ENCODE results near the gene LHFPL2.

The LHFPL2 gene

DNA sequence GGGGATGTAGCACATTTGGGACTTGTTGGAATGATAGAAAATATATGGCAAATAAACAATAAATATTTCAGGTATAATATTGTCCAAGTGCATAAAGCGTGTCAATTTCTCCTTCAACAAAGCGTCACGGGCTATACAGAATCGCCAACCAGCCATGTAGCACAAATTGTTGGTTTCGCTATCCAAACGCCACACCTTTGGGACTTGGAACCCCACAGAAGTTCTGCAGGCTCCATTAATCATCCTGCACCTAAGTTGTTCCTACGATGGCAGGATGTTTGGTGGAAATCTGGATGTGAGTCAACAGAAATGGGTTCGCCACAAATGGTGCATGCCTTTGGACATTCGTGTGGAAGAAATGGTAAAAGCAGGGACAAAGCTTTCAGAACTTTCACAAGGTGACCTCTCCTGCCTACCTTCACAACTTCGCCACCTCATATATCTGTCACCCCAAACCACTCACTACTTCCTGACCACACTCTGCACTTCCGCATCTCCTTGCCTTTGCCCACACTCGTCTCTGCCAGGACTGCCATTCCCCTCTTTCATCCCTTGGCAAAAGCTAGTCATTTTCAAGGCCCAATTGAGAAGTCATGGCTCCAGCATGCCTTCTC lies 95.7 kb downstream of the LHFPL2 start:
- in situ Hi-C loops (cut with MboI; ENCODE audit: low sequenced_read_pairs) = no loop called here

DNA sequence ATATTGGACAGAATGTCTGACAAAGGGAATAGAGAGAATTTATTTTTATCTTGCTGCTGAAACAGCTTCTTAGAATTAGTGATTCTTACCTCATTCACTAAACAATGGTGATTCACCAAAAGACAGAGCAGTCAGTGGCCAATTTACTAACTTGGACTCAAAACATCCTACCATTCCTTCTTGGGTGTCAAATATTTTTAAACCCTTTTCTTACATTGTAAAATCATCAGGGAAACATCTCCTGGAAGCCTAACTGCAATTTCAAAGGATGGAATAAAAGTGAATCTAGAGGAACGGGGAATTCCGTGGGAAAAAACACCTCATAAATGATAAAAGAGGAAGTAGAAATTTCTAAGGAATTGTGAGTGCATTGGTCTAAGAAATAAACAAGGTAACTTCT lies 97.7 kb downstream of the LHFPL2 start:
- in situ Hi-C loops (cut with MboI; ENCODE audit: low sequenced_read_pairs) = no loop called here

DNA sequence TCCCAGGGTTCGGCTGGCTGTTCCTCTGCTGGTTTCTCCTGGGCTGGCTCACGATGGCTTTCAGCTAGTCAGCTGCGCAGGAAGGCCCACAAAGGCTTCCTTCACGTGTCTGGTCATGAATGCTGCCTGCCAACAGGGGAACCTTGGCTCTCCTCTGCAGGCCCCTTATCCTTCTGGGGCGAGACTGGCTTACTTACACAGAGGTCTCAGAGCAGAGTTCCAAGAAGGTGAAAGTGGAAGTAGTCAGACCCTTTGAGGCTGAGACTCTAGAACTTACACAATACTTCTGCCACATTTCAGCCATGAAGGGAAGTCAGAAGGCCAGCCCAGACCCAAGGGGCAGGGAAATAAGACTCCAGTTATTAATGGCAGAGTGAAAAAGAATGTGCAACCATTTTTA lies 99.5 kb downstream of the LHFPL2 start:
- in situ Hi-C loops (cut with MboI; ENCODE audit: low sequenced_read_pairs) = no loop called here

DNA sequence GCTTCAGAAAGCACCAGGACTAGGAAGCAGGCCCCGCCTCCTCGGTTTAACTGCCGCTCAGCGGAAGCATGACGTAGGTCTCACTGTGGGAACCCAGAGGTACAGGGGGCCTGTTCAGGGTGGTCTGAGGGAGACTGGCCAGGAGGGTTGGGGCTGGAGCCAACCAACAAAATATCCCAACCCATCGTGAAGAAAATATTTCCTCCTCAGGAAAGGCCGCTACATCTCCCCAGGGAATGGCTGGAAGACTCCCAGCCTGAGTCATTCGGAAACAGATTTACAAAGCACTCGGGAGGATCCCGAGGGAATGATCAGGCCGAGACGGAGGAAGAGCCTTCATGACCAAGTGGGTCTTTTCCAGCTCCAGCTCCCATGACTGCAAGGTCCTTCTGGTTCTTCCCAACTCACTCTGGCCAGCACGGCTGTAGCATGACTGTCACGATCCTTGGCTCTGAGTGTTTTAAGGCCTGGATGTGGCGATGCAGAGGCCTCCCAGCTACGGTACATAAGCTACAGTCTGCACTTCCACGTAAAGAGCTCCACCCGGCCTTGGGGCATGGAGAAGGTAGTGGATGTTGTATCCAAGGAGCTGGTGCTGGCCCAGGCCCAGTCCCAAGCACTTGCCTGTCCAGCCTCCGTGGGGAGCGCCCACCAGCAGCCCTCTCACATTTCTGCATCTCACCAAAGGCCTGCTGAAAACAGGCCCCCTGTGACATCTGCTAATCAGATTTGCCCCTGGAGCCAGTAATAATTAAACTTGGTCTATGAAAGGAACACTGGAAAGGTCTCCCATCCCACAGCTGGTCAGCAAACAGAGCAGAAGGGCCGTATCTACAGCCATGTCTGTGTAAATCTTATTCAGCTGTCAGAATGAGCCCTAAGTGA lies 100.6 kb downstream of the LHFPL2 start:
- in situ Hi-C loops (cut with MboI; ENCODE audit: low sequenced_read_pairs) = no loop called here

DNA sequence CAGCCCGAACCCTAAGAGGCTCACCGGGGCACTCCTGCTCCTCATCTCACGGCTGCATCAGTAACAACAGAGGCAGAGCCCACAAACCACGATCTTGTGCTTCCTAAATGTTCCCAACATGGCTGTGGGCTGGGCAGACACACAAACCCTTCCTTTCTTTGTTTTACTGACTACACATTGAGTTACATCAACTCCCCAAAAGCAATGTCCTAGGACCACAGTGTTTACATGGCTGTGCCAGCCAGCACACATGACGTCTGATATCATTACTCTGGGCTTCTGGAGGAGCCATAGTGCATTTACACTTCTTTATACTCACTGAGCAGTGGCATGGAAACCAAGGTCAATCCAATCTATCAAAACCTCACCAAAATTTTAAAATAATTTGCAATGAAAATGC lies 101.4 kb downstream of the LHFPL2 start:
- in situ Hi-C loops (cut with MboI; ENCODE audit: low sequenced_read_pairs) = no loop called here

DNA sequence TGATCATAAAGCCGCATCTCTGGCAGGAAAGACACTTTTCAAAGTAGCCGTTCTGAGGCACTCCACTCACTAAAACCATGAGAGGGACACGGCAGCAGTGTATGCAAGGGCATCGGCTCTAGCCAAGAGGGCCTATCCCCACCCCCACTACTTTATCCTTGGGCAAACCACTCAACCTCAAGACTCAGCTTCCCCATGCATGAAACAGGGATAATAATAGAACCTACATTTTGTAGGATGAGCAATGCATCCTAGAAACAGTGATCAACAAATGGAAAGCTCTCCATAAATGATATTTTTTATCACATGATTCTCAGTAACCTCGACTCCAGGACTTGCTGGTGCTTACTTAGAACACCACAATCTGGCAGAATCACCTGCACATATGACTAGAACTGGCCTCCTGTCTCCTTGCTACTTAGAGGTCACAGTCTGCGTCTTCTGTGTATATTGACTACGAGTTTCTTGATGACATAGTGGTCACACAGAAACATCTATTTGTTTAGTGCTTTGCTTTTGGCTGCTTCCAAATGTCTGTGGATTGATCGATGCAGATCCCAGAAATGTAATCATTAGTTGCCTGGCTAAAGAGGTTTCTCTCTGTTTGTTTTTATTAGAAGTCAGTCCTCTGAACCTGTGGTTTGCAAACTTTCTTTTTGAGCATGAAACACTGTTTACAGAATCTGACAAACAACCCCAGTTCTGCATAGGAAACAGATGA lies 102.1 kb downstream of the LHFPL2 start:
- in situ Hi-C loops (cut with MboI; ENCODE audit: low sequenced_read_pairs) = no loop called here

DNA sequence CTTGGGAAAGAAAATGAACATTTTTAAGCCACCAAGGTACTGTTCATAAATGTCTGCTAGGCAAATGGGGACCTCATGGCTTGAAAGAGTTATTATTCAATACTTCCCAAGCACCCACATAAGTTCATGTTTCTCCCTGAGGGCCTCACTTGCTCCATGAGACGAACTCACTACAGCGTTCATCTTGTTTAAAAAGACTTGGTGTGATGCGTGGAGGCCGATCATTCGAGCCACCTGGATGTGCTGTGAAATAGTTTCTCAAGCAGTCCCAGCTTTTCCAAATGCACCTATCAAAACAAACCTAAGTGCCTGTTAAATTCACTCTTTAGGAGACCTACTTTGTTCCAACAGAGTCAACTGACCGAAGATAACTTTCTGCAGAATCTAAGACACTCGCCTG lies 103.2 kb downstream of the LHFPL2 start:
- in situ Hi-C loops (cut with MboI; ENCODE audit: low sequenced_read_pairs) = no loop called here

DNA sequence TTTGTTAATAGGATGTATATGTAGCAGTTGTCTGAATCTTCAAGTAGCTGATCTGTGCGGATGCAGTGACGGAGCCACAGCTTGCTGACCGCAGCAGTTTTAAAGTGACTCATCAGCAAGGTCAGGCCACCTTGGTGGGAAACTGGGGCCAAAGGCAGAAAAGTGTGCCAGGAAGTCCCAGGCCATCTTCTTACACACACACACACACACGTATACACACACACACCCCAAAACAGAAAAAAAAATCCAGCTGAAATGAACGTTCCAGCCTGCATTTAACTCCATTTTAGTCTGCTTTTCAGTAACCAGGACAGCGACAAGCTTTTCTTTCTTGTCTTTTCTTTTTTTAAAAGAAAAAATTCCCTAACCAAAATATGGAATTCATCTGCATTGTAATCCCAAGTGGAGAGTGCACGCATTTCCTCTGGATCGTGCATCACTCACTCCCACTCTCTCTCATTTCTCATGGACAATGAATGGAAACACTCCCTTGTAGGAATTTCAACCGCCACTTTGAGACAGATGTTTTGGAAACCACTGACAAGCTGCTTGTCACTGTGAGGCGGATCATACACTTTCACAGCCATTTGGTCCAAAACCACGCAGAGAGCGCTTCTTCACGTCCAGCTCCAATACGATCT lies 103.9 kb downstream of the LHFPL2 start:
- in situ Hi-C loops (cut with MboI; ENCODE audit: low sequenced_read_pairs) = no loop called here

DNA sequence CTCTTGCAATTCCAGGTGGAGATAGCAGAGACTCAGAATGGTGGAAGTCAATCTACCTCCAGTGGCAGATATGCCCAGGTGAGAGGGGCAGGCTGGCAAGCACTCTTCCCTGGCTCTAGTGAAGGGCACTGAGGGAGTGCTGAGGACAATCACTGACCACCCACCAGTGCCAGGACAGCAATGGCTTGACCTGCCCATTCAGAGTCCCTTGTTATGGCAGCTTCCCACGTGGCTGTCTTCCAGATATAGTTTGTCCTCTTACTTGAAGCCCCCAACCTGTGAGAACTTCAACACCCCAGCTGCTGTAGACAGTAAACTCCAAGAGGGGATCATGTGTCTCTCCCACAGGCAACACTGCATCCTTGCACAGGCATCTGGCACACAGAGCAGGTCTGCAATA lies 104.7 kb downstream of the LHFPL2 start:
- in situ Hi-C loops (cut with MboI; ENCODE audit: low sequenced_read_pairs) = no loop called here

DNA sequence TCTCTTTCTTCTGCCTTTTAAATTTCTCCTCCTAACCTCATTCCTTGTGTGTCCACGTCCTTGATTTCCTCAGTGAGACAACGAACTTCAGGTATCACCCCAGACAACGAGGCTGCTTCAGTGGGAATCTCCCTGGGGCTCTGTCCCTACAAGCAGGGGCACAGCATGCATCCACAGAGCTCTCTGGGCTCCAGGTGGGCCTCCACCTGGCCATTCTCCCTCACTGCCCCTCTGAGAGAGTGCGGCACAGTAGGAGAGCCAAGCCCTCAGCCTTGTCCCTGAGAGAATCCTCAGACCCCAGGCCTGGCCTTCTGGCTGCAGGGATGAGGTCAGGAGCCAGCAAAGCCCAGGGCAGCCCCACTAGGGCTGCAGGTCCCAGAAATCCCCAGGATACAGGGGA lies 105.3 kb downstream of the LHFPL2 start:
- in situ Hi-C loops (cut with MboI; ENCODE audit: low sequenced_read_pairs) = no loop called here

DNA sequence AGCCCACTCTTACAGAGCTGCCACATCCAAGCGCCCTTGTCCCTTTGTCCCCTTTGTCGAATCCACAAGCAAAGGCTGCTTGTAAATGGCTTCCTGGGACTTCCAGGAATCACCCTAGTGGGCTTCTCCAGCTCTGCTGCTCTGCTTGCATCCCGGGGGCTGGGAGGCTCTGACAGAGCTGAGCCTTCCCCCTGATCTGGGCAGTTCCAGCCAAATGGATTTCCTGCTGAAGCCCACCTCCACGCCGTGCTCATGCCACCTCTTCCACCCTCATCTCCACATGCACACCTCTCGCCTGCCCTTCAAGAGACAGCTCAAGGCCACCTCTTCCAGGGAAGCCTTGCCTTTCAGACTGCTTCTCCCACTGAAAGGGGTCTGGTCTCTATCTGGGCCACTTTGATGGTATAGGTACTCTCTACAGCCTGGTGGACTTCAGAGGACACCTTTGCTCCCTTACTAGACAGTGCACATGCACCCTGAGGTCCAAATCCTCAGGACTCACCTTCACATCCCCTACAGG lies 106.2 kb downstream of the LHFPL2 start:
- in situ Hi-C loops (cut with MboI; ENCODE audit: low sequenced_read_pairs) = no loop called here

DNA sequence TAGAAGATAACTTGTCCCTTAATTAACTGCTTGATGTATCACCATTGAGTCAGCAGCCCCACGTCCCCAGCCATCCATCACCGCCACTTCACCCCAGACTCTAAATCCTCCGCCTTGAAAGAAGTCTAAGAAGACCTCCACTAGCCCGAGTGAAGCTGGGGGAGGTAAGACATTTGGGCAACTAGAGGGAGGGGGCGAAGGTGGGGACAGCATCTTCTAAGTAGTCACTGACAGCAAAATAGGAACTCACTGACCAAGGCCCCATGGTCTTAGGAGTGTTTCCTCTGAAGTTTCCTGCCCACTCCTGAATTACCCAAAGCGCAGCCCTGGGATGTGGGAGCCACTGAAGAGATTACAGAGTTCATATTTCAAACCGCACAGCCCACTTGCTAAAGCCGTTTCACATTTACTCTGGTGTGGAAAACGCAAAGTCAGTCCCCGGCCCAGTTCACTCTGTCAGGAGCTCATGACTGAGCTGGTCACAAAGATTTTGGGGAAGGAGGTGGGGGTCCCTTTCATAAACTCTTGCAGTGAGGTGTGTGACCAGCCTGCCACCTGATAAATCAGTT lies 107.4 kb downstream of the LHFPL2 start:
- in situ Hi-C loops (cut with MboI; ENCODE audit: low sequenced_read_pairs) = no loop called here

DNA sequence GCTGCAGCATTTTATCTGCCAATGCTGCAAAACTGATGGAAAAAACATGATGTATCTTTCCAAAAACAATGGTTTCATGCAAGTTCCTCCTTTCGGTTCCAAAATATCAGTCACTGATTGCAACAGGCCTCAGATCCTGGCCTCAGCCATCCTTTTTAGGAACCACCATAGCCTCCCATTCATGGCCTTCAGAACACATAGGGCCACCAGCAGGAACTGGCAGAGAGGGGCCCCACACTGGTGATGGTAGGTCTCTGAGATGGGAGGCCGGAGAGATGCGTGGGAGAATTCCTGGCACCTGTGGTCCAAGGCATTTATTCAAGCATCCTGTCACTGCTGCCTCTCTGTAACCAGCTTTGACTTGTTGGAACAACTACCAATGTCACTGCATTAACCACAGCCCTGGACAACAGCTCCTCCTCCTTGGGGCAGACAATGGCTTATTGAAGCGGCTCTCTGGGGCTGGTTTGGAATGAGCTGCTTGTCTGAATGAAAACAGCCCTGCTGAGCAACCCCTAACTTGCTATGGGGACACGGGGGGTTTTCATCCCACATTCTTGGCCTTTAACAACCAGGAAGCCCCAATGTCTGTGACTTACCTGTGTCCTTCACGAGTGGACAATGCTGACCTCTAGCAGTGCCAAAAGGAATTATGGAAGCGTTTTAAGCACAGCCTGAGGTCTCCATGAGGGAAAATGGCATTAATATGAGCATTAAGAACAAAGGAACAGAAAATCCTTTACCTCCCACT lies 108.1 kb downstream of the LHFPL2 start:
- in situ Hi-C loops (cut with MboI; ENCODE audit: low sequenced_read_pairs) = no loop called here

DNA sequence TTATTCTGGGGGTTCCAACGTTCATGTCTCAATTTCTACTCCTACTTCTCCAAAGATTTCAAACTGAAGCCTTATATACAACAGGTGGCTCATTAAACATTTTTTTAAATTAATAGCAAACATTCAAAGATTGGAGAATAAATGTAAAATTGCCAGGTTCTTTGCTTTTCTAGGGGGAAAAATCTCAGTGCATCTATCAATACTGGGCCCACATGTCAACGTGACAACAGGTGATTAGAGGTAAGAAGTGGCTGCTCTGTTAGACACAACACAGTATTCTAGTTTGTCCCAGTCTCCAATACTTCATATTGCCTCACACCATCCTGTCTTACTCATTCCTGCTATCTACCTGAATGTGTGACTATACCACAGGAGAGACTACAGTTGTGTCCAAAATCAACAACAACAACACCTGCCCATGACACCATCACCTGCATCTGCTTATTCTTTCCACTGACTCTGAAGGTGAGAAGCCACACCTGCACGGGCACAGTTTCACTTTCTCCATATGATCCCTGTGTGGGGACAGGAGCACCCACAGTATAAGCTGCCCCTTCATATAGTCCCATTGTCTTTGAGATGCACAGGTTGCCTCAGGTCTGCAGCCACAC lies 110.2 kb downstream of the LHFPL2 start:
- in situ Hi-C loops (cut with MboI; ENCODE audit: low sequenced_read_pairs) = no loop called here

DNA sequence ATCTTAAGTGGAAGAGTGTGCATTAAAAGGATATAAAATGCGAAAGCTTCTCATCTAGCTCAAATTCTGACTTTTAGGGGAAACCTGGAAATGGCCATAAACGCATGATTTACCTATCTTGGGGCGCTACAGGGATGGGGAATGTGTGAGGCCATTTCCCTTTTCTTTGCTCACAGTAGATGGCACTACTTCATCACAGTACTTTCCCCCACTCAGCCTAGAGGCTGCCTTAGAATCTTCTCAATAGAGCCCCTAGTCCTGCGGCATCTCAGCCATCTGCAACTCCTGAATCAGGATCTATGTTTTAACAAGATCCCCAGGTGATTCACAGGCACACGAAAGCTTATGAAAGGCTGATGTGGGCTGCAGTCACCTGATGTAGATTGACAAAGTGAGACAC lies 110.8 kb downstream of the LHFPL2 start:
- in situ Hi-C loops (cut with MboI; ENCODE audit: low sequenced_read_pairs) = no loop called here

DNA sequence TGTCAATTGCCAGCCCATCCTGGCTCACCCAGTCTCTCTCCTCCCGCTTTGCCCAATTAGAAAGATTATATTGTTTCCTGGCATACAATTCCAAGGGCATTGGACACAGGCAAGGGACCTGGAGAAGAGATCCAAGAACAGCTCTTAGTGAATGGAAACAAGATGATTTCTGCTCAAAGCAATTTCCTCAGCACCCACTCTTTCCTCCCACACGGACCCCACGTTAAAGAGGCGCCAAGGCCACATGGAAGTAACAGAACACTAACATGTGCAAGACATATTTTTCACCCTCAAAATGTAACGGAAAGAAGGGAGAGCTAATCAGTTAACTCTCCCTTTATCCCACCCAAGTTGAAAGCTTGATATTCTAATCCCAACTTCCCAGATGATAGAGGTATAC lies 111.2 kb downstream of the LHFPL2 start:
- in situ Hi-C loops (cut with MboI; ENCODE audit: low sequenced_read_pairs) = no loop called here

DNA sequence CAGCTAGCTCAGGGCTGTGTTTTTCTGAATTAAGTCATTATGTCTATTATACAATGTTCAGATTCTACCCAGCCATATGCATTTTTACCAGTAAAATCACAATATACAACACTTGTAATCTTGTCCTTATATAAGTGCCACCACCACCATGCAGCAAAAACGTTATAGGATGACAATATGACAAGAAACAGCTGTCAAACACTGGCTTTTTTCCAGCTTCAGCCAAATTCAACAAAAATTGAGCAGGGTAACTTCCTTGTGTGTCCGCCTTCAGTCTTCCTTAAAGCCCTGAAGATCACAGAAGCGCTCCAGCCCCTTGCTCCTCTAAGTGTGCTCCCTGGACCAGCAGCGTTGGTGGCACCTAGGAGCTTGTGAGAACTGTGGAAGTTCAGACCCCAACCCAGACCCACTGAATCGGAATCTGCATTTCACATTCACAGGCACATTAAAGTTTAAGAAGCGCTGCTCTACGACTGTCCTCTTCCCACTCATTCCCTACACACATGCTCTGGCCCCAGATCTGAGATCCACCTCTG lies 111.8 kb downstream of the LHFPL2 start:
- in situ Hi-C loops (cut with MboI; ENCODE audit: low sequenced_read_pairs) = no loop called here

DNA sequence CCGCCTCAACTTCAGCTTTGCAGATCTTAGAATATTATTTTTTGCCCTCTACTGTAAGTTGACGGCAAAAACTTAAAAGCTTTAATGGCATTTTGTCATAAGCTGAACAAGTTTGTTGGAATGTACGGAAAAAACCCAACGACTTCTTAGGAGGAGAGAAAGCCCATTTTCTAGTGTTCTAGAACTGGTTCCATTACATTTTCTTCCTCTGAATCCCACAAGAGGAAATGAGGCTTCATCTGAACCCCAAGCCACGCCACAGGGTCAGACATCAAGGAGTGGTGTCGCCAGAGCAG lies 113.7 kb downstream of the LHFPL2 start:
- in situ Hi-C loops (cut with MboI; ENCODE audit: low sequenced_read_pairs) = no loop called here

DNA sequence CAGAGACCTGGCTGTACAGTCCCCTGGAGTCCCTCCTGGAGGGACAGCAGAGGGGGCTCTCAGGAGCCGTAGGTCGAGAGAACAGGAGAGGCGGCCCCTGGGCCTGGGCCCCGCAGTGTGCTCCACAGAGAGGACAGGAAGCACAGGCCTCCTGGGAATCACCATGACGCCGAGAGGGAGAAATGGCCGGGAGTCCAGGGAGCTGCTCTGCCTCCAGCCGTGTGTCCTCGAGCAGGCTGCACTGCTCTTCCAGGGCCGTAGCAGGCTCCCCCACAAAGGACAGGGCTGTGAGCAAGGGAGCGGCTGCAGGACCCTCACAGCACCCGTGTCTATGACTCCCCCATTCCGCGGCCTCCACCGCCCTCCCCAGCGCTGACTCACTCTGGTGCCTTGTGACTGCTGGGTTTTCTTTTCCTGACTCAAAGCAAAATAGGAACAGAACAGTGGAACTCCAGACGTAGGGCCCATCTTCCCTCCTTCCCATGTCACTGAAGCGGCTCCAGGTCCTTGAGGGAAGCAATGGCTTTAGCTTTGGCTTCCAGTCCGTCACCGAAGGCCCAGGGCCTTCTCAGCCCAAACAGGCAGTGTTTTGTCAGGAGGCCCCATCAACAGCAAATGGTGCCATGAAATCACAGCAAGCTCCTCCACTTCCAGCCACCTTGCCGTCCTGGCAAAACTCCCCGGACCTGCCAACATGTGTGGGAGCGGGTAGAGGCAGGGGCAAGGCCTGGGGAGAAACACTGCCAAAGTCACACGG lies 114.2 kb downstream of the LHFPL2 start:
- in situ Hi-C loops (cut with MboI; ENCODE audit: low sequenced_read_pairs) = no loop called here

All from hTERT RPE-1 (cell line).